HL-60 (cell line): ENCODE results near the gene ESPL1.
"Not testable (repeated sequence)": the region's sequence is repeated elsewhere in the genome, so short reads cannot be mapped to it uniquely, and the experiment has no call there.

Experiments used
- DNase-seq, 2 experiments: peaks; one replicate each; pipeline ENCODE4 v3.0.0-alpha.2; 2010 to 2020; ENCODE audit warnings: low read depth in 1 of 2, low spot score in 1 of 2
- H3K27ac ChIP-seq: fragments of 250-450 bp; sonication (Bioruptor Pico); replicated peaks from 2 replicates; pipeline ENCODE4 v1.5.1; 2020; ENCODE audit warnings: mild to moderate bottlenecking, moderate library complexity
- H3K27me3 ChIP-seq: fragments of 250-450 bp; sonication (Bioruptor Pico); 2 replicates; pipeline ENCODE4 v1.5.1; 2021; ENCODE audit warnings: mild to moderate bottlenecking, moderate library complexity; ENCODE audit not compliant: insufficient read depth, poor library complexity, severe bottlenecking
- H3K4me3 ChIP-seq: replicated peaks from 2 replicates; pipeline ENCODE4 v1.5.1; 2011; ENCODE audit warnings: mild to moderate bottlenecking, control low read depth, low read length; ENCODE audit not compliant: insufficient read depth
- CTCF ChIP-seq: IDR thresholded peaks from one replicate; pipeline ENCODE4 v1.5.1; 2011; ENCODE audit warnings: low read length, control low read depth, inconsistent platforms; ENCODE audit not compliant: insufficient read depth
- GABPA ChIP-seq: IDR thresholded peaks from 2 replicates; pipeline ENCODE4 v1.6.1; 2012; ENCODE audit warnings: low read depth
- POLR2AphosphoS5 ChIP-seq: IDR thresholded peaks from 2 replicates; pipeline ENCODE4 v1.6.1; 2012; ENCODE audit warnings: low read depth
- REST ChIP-seq: IDR thresholded peaks from 2 replicates; pipeline ENCODE4 v1.6.1; 2012; ENCODE audit warnings: low read depth; ENCODE audit not compliant: insufficient replicate concordance
- SPI1 ChIP-seq: IDR thresholded peaks from 2 replicates; pipeline ENCODE4 v1.6.1; 2012; ENCODE audit warnings: low read depth, mild to moderate bottlenecking, borderline replicate concordance

ESPL1 gene

GRCh38 chr12:53328043-53328435 lies 59.9 kb downstream of the ESPL1 start:
- Histone ChIP-seq H3K27ac (no peak overlapping the region), H3K4me3 (no peak overlapping the region), H3K27me3 (peaks cover 8% of the 10 kb centered on the region)
- no peak for TF ChIP-seq GABPA
- no peak for DNase-seq

- Histone ChIP-seq H3K27ac (no peak overlapping the region), H3K4me3 (no peak overlapping the region), H3K27me3 (peaks cover 8% of the 10 kb centered on the region)
- TF ChIP-seq GABPA (no peak), CTCF (no peak), REST (no peak), POLR2AphosphoS5 (no peak), SPI1 (no peak)
- no peak for DNase-seq
Measured at GRCh38 chr12:53330671-53331070, 62.6 kb downstream of the ESPL1 start.

- not testable (repeated sequence) for H3K27me3 ChIP-seq, H3K4me3 ChIP-seq, DNase-seq, H3K27ac ChIP-seq
Measured at GRCh38 chr12:53332339-53332738, 64.2 kb downstream of the ESPL1 start.

GRCh38 chr12:53332744-53333143 lies 64.6 kb downstream of the ESPL1 start:
- Histone ChIP-seq H3K27me3 (peaks cover 6% of the 10 kb centered on the region), H3K4me3 (no peak overlapping the region), H3K27ac (no peak overlapping the region)
- no peak for DNase-seq
- TF ChIP-seq SPI1: no peak
- no peak for TF ChIP-seq REST
- TF ChIP-seq POLR2AphosphoS5: no peak
- TF ChIP-seq GABPA: no peak
- no peak for TF ChIP-seq CTCF

- no peak for DNase-seq
- TF ChIP-seq SPI1: no peak
- TF ChIP-seq CTCF: no peak
- TF ChIP-seq POLR2AphosphoS5: no peak
- no peak for TF ChIP-seq GABPA
- TF ChIP-seq REST: no peak
- Histone ChIP-seq H3K27ac (no peak overlapping the region), H3K4me3 (no peak overlapping the region), H3K27me3 (peaks cover 11% of the 10 kb centered on the region)
Measured at GRCh38 chr12:53333289-53333688, 65.2 kb downstream of the ESPL1 start.
